ENCODE measurements around the gene CLCNKA.

CLCNKA gene

DNA sequence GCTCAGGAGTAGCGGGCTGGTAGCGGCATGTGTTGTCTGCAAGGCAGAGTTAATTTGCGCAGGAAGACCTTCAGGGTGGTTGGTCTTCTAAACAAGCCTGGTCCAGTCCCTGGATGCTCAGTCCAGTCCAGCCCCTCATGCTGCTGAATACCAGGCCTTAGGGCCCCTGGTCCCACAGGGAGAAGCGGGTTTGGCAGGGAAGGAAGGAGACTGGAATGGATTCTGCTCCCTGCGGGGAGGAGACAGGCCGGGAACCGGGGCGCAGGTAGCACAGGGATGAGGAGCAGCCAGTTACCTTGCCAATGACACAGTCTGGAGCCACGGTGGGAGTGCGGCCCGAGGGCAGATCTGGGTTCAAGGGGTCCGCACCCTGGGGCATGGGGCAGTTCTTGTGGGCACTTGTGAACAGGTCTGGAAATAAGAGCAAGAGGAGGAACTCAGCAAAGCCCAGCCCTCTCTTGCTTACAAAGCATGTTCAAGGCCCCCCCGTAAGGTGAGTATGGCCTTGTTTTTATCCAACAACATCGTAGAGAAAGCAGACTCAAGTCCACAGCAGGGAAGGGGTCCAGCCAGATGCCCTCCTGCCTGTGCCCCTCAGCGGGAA lies 41.5 kb downstream of the CLCNKA start:
- peak; percentile 63 for DNase-seq (ENCODE audit: low spot score)

DNA sequence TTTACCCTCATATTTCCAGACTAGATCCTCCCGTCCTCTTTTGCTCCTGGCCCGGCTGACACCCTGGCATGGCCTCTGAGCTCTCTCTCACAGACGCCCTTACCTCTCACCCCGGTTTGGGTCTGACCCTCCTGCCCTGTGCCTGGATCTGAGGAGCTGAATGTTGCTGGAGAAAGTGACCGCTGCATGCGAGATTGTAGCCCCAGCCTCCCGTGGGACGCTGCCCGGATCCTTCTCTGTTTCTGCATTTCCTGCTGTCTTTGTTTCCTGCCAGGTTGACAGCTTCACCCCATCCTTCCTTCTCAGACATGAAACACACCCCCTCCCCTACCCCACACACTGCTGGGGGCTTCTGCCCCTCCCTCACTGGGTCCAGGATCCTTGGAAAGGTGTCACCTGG lies 42.1 kb downstream of the CLCNKA start:
- DNase-seq (ENCODE audit: low spot score): no peak

- DNase-seq (ENCODE audit: low spot score): peak; percentile 66
Measured at GRCh38 chr1:16064536-16065268, 42.9 kb downstream of the CLCNKA start.

DNA sequence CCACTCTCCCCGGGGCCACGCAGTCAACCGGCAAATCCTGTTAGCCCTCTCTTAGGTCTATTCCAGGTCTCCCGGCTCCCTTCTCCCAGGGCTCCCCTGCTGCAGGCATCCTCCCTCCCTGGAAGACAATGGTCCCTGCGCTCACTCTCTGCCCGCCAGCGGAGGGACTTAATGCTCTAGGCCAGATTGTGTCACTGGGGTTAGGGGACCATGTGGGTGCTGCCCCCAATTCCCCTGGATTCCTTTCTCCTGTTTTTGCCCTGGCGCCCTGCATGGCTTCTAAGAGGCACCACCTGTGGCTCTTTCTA lies 43.4 kb downstream of the CLCNKA start:
- no peak for DNase-seq (ENCODE audit: low spot score)

GRCh38 chr1:16066245-16066644 lies 44.4 kb downstream of the CLCNKA start:
- no peak for DNase-seq (ENCODE audit: low spot score)

DNA sequence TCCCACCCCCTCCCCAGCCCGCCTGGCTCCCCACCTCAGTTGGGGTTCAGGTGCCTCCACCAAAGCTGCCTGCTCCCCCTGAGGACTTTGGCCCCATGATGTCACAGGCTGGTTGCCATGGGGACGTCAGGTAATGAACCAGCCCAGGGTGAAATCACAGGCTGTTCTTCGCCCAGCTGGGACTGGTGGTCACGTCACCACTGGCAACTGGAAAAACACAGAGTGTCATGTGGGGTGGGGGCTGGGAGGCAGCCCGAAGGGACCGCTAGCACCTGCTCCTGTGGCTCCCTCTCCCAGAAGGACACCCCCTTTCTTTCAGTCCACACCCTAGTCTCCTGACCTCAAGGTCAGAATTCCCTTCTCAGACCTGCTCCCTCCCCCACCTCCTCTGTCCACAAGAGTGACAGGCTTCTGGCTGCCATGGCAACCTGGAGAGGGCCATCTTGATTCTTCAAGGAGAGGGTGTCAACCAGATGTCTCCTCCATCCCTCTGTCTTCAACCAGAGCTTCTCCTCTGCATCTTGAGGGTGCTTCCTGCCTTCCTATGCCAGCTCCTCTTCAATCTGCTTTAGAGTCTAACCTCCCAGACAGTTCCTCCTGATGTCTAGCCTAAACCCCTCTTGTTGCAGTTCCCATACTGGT lies 45.4 kb downstream of the CLCNKA start:
- DNase-seq (ENCODE audit: low spot score): peak; percentile 71

DNA sequence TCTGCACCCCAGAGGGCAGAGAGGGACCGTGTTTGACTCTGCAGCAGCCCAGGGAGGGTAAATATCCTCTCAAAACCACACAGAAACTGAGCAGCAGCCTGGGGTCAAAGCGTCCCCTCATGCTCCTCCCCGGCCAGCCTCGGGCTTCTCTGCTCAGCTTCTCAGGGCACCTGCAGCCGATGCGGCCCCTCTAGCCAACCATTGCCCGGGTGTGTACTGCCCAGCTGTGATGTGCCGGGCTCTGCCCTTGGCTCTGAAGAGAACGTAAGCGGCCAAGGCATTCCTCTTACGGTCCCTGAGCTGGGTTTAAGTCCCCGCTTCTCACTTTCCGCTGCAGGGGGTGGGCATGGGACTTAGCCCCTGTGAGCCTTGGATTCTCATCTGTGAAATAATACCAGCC lies 46.1 kb downstream of the CLCNKA start:
- no peak for DNase-seq (ENCODE audit: low spot score)

GRCh38 chr1:16068356-16069270 lies 46.8 kb downstream of the CLCNKA start:
- DNase-seq (ENCODE audit: low spot score): peak; percentile 94

DNA sequence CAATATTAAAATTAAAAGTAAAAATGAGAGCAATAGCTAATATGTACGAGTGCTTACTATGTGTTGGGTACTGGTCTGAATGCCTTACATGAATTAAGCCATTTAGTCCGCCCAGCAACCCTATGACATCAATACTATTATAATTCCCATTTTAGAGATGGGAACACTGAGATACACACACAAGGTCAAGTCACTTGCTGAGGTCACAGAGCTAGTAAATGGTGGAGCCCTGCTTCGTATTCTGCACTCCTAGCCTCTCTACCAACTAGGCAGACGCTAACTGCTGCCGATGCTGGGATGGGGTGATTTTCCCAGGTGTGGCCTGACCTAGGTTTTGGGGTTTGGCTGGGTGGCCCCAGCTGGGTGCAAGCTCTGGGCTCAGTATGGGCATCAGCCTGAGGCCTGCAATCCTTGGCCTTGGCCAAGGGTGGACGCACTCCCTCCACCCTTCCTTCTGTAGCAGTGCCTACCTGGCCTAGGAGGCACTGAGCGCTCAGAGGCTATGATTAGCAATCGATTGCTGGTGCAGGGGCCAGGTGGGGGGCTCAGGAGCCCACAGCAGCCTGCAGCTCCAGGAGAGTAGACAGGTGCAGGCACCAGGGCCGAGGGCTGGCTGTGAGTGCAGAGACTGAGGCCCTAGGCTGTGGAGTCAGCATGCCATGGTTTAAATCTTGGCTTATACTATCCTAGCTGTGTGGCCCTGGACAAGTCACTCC lies 49.0 kb downstream of the CLCNKA start:
- no peak for DNase-seq (ENCODE audit: low spot score)

DNA sequence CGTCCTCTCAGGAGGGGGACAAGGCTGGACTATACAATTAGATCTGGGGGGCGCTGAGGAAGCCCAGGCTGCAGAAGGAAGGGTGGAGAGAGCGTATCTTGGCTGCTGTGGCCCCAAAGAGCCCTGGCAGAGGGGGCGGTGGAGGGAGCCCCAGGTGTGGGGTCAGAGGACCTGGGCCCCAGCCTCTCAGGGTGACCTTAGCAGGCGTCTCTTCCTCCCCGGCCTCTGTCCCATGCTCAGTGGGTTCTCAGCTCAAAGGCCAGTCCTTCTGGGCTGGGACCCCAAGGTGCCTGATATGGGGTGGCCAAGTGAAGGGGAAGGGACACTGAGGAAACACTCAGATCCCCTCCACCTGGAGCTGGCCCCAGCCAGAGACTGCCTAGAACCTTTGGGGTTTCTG lies 49.8 kb downstream of the CLCNKA start:
- no peak for DNase-seq (ENCODE audit: low spot score)

- peak; percentile 46 for DNase-seq (ENCODE audit: low spot score)
Measured at GRCh38 chr1:16072095-16072494, 50.3 kb downstream of the CLCNKA start.

GRCh38 chr1:16072616-16073484 lies 51.0 kb downstream of the CLCNKA start:
- peak; percentile 43 for DNase-seq (ENCODE audit: low spot score)

DNA sequence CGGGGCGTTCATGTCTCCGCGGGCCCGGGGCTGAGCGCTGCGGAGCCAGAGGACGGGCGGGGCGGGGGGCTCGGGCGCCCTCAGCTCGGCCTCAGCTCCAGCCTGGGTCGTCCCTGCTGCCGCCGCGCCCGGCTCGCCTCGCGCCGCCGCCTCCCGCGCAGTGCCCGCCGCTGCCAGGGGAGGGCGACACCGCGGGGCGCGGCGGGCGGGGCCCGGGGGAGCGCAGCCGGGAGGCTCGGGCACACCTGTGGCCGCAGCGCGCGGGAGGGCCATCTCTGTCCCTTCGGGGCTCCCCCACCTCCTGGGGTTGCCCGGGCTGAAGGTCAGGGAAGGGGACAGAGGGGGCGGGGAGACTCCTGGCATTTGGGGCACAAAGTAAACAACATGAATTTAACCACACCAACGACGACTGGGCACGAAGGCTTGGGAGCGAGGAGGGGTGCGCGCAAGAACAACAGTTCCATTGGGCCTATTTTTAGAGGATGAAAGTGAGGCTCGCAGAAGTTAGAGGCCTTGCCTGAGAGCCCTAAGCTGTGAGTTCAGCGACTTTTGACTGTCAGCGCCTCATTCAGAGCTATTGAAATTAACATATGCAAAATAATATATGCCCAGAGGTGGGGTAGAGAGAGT lies 51.8 kb downstream of the CLCNKA start, which contains the start of gene FAM131C:
Gene FAM131C, minus strand, starts transcription at position 162 of the 630 bp plus-strand sequence. CDS start 209 bp downstream, outside the sequence.
- peak; percentile 47 for DNase-seq (ENCODE audit: low spot score)

DNA sequence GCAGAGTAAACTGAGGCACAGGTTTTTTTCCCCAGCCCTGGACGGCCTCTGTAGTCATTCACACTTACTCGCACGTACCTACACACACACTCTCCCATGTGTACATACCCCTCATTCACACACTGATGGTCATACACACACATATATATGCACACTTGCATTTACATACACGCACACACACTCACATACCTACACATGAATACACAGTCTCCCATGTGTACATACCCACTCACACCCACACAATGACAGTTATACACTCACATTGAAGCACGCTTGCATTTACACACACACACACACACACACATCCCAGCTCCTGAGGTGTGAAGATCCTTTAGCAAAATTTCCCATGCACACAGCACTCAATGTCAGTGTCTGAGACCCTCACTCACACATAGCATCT lies 52.4 kb downstream of the CLCNKA start:
- no peak for DNase-seq (ENCODE audit: low spot score)

DNA sequence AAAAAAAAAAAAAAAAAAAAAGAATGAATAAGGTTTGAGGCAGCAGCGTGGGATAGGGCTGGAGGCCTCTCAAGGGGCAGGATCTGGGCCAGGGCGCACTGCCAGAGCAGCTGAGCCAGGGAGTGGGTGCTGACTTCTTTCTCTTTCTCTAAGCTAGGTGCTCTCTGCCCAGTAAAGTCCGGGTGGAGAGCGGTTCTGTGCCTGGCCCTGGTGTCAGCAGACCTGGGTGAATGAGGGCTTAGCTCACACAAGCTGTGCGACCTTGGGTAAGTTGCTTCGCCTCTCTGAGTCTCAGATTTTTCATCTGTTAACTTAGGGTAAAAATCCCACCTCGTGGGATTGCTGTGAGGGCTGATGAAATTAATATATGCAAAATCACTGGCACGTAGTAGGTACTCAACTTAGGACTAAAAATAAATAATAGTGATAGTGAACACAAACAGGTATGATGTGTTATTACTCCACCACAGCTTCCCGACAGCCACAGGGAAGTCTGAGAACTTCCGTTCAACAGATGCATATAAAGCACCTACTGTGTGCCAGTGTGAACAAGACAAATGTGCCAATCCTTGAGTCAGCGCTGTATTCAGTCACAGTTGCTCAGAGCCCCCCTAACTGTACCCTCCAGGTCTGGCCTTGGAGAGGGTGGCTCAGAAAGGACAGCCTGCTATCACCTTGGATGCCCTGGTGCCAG lies 53.6 kb downstream of the CLCNKA start:
- DNase-seq (ENCODE audit: low spot score): no peak

DNA sequence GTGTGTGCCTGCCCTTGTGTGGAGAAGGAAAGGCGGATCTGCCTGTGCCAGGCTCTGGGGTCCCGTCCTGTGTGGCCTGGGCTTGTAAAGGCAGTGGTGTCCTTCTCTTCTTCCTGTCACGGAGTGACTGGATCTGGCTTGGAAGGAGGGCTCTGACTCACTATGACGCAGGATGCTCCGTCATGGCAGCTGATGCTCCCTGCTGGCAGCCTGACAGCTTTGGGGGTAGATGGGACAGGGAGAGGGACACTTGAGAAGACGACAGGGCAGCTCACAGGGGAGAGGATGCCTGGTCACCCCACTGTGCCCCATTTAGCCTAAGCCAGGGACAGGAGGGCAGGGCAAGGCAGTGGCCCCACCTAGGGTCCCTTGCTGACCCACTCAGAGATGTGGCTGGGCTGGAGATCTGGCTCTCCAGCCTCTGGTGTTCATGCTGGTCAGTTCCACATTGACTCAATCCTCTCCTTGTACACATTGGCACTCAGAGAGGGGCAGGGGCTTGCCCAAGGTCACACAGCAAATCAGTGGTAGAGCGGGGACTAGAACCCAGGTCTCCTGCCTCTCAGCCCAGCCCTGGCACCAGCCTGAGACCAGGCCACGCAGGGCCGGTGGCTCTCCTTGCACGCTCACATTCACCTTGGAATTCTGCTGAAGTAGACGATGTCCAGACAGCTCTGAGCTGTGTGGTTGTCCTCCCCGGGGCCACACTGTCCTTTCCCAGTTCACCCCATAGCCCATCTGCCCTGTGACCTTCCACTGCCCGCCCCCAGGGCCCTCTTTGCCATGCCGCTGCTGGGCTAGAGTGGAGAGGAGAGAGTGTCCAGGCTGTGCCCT lies 54.4 kb downstream of the CLCNKA start:
- DNase-seq (ENCODE audit: low spot score): no peak

DNA sequence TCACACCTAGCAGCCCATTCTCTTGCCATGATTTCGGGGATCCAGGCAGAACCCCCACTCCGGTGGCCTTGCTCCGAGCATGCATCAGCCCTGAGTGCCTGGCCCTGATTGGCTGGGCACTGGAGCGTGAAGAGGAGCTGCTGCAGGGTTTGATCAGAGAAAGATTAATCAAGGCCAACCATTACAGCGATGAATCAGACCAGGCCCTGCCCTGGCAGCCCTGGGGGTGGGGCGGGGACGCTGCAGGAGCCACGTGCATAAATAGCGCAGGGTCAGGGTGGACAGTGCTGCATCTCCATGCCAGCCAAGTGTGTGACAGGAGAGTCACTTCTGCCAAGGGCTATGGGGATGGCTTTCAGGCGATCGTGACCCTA lies 55.0 kb downstream of the CLCNKA start:
- no peak for DNase-seq (ENCODE audit: low spot score)

DNA sequence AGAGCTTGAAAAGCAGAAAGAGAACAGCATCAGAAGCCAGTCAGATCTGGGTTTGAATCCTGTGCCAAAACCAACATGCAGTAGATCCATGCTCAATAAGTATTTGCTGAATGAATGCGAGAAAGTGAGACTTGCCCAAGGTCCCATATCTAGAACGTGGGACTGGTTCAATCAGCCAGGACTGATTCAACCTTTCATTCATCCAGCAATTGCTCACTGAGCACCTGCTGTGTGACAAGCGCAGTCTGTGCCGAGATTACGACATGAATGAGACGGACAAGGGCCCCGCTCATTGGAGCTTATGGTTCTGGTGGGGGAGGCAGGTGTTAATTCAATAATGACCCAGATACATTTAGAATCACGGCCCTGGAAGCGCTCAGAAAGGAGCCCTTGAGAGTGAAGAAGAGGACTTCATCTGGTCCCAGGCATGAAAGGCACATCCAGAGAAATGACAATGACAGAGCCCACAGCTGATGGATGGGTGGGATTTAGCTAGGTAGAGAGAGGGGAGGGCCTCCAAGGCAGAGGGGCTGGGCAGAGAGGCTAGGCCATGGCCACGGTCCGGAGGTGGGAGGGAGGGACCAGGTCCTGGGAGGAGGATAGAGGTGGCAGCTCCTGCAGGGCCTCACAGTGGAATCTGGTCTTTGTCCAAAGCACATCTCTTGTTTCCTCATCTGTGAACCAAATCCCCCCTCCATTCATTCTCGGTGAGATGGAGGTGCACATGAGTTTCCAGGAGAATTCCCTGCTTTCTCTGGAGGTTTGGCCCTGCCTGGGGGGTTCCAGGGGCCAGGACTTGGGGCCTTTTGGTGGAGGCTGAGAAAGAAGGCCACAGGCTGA lies 55.8 kb downstream of the CLCNKA start:
- peak; percentile 64 for DNase-seq (ENCODE audit: low spot score)

All from cerebellar cortex (tissue), 1 donor.